Kidney (tissue), 14 donors: ENCODE results near the gene F10. TPM values are rescaled to one million over a fixed set of nuclear protein-coding genes. Genes with fewer than 3 reads are reported as not detected.

Source experiments
- DNase-seq, 5 donors: peaks; one replicate each; pipeline ENCODE4 v3.0.0-alpha.2; 2013 to 2020
- FAIRE-seq: peaks from 2 replicates; lab custom pipeline; 2012; peaks lifted over from hg19 to GRCh38; lab: Jason Lieb, UNC
- H3K27ac ChIP-seq, 2 donors: one replicate each; pipeline ENCODE4 v1.7.0; 2013; ENCODE audit warnings: low read depth in 2 of 2, low read length in 2 of 2, inconsistent platforms in 1 of 2
- H3K27me3 ChIP-seq: one replicate; pipeline ENCODE4 v1.7.1; 2013; ENCODE audit warnings: low read length, inconsistent platforms; ENCODE audit not compliant: control insufficient read depth, insufficient read depth
- H3K36me3 ChIP-seq, 3 donors: one replicate each; pipeline versions ENCODE4 v1.7.0 to v1.7.1; 2013; ENCODE audit warnings: low read length in 3 of 3, control low read depth in 1 of 3, inconsistent platforms in 1 of 3; ENCODE audit not compliant: insufficient read depth in 3 of 3, control insufficient read depth in 2 of 3
- H3K4me1 ChIP-seq, 3 donors: one replicate each; pipeline versions ENCODE4 v1.7.0 to v1.7.1; 2013; ENCODE audit warnings: low read length in 3 of 3, inconsistent platforms in 1 of 3, low read depth in 1 of 3; ENCODE audit not compliant: control insufficient read depth in 2 of 3, insufficient read depth in 2 of 3
- H3K4me3 ChIP-seq, 3 donors: one replicate each; pipeline versions ENCODE4 v1.7.0 to v1.8.1; 2013; ENCODE audit warnings: low read length in 3 of 3, control low read depth in 1 of 3, inconsistent platforms in 1 of 3
- H3K9ac ChIP-seq, 3 donors: one replicate each; pipeline versions ENCODE4 v1.7.0 to v1.7.1; 2013; ENCODE audit warnings: low read length in 3 of 3, control low read depth in 1 of 3, inconsistent platforms in 1 of 3
- H3K9me3 ChIP-seq, 3 donors: one replicate each; pipeline versions ENCODE4 v1.7.0 to v1.7.1; 2013; ENCODE audit warnings: low read length in 3 of 3, control low read depth in 1 of 3, inconsistent platforms in 1 of 3; ENCODE audit not compliant: control insufficient read depth in 2 of 3, insufficient read depth in 1 of 3
- CTCF ChIP-seq: IDR thresholded peaks from 3 replicates; pipeline ENCODE4 v1.5.1; 2012; ENCODE audit warnings: mild to moderate bottlenecking, moderate library complexity, borderline replicate concordance; ENCODE audit not compliant: insufficient read depth; ENCODE audit errors: extremely low read depth
- intact Hi-C: fragments of 100-400 bp; cut with DNase I; formaldehyde crosslinking; loops from one replicate; pipeline ENCODE4 v1.11.1; 2022
- polyA plus RNA-seq: library from polyadenylated mRNA; stranded (reverse); fragments of 350-450 nt; fragmentation: Illumina TruSeq; extraction: RNeasy Lipid Tissue Mini Kit (QIAGEN cat#74804); gene quantifications from one replicate; pipeline ENCODE4 v1.2.3, GENCODE V29; 2014; ENCODE audit warnings: low read depth, low replicate concordance; ENCODE audit not compliant: insufficient read depth
- total RNA-seq: library from RNA; stranded (reverse); fragmentation: NEBNext Ultra II Directional; extraction: Animal tissue kit (Norgen Biotek cat#: 25700); gene quantifications from one replicate; pipeline ENCODE4 v1.2.1, GENCODE V29; 2021
- donor health status: control.
- donor health status: control.
- donor health status: control.
- donor health status: control.
- donor health status: control.
- donor health status: DM: yes; HTN: yes; CAD: no.
- donor health status: Normal renal cell carcinoma (clear cell type).

F10 gene
- total and polyA plus RNA-seq, 2 donors from 2014 or later, result 5.1 to 6.8 TPM

- no peak for TF ChIP-seq CTCF
- no peak overlapping the region for H3K4me3 ChIP-seq
- FAIRE-seq (no peak), DNase-seq (no peak)
- intact Hi-C loops, result no loop called here
- H3K27ac ChIP-seq, result no peak overlapping the region
- H3K9me3 ChIP-seq, result no peaks in the 10 kb centered on the region
- H3K36me3 ChIP-seq, result no peaks in the 10 kb centered on the region
- H3K27me3 ChIP-seq, result no peaks in the 10 kb centered on the region
- no peak overlapping the region for H3K9ac ChIP-seq
- peaks cover 0 to 24% (median 0%) of the 10 kb centered on the region in 3 donors for H3K4me1 ChIP-seq
These were observed 33.5 kb downstream of the F10 start for GRCh38 chr13:113155982-113156655.

GRCh38 chr13:113157206-113157928, 34.8 kb downstream of the F10 start:
- TF ChIP-seq CTCF, result no peak
- Histone ChIP-seq H3K9ac (no peak overlapping the region), H3K27me3 (no peaks in the 10 kb centered on the region), H3K27ac (no peak overlapping the region), H3K4me3 (no peak overlapping the region), H3K36me3 (no peaks in the 10 kb centered on the region), H3K9me3 (no peaks in the 10 kb centered on the region), H3K4me1 (peaks cover 0 to 17% (median 0%) of the 10 kb centered on the region in 3 donors)
- FAIRE-seq (no peak), DNase-seq (no peak)
- intact Hi-C loops, result no loop called here

- FAIRE-seq (no peak), DNase-seq (peak in 1 of 5 donors; percentile 37)
- H3K4me3 ChIP-seq, result peak within 1 kb of the TSS in 2 of 3 donors; percentile 48 to 58
- no peak for TF ChIP-seq CTCF
- intact Hi-C loops, result no loop called here
- H3K36me3 ChIP-seq, result no peaks in the 10 kb centered on the region
- no peaks in the 10 kb centered on the region for H3K27me3 ChIP-seq
- H3K4me1 ChIP-seq, result peaks cover 0 to 12% (median 0%) of the 10 kb centered on the region in 3 donors
- H3K9ac ChIP-seq, result no peak within 1 kb of the TSS
- H3K27ac ChIP-seq, result peak within 1 kb of the TSS in 1 of 2 donors; percentile 65
- H3K9me3 ChIP-seq, result no peaks in the 10 kb centered on the region
These were observed 35.5 kb downstream of the F10 start, which contains the start of gene PROZ for GRCh38 chr13:113157929-113158747. Gene PROZ (plus strand): TSS chr13:113158648. CDS start chr13:113158661, 13 bp downstream.
